Subcutaneous adipose tissue (tissue), 4 donors: ENCODE results near the gene FAXC. TPM values are rescaled to one million over a fixed set of nuclear protein-coding genes. Genes with fewer than 3 reads are reported as not detected.

ENCODE experiments used
- CTCF ChIP-seq: fragments of 450-650 bp; IDR thresholded peaks from one replicate; pipeline ENCODE4 v1.5.1; 2016; ENCODE audit warnings: low read depth, mild to moderate bottlenecking, control low read depth, antibody characterized with exemption, moderate library complexity
- total RNA-seq, 4 donors: library from RNA; depleted of rRNA; stranded (reverse); fragments of >200 nt; gene quantifications; one replicate each; pipeline ENCODE4 v1.1.0, GENCODE V29; 2016

Gene FAXC
- total RNA-seq, 4 donors from 2014 or later, result under 0.01 TPM; not detected in 3

GRCh38 chr6:99305021-99305554 lies 44.4 kb downstream of the FAXC start:
- TF ChIP-seq CTCF, result no peak

- TF ChIP-seq CTCF, result no peak
Measured at GRCh38 chr6:99297415-99297814, 52.1 kb downstream of the FAXC start.

GRCh38 chr6:99297006-99297405 lies 52.5 kb downstream of the FAXC start:
- TF ChIP-seq CTCF, result no peak

- no peak for TF ChIP-seq CTCF
Measured at GRCh38 chr6:99296261-99296660, 53.2 kb downstream of the FAXC start.

GRCh38 chr6:99295276-99295675 lies 54.2 kb downstream of the FAXC start:
- no peak for TF ChIP-seq CTCF

- no peak for TF ChIP-seq CTCF
Measured at GRCh38 chr6:99294786-99295185, 54.7 kb downstream of the FAXC start.

GRCh38 chr6:99289701-99290100 lies 59.8 kb downstream of the FAXC start:
- TF ChIP-seq CTCF, result no peak
